GM23248 (cell line): ENCODE results near the gene SLC4A1AP.

Experiments
- EZH2 ChIP-seq: fragments of 200-600 bp; sonication (generic); IDR thresholded peaks from 2 replicates; pipeline ENCODE4 v1.6.1; 2018; ENCODE audit warnings: antibody characterized with exemption, mild to moderate bottlenecking; ENCODE audit not compliant: insufficient read depth, poor library complexity, severe bottlenecking
- EZH2phosphoT487 ChIP-seq: fragments of 200-600 bp; sonication (generic); IDR thresholded peaks from 2 replicates; pipeline ENCODE4 v1.6.1; 2018; ENCODE audit warnings: antibody characterized with exemption, moderate library complexity, mild to moderate bottlenecking, low read depth; ENCODE audit not compliant: insufficient read depth

DNA sequence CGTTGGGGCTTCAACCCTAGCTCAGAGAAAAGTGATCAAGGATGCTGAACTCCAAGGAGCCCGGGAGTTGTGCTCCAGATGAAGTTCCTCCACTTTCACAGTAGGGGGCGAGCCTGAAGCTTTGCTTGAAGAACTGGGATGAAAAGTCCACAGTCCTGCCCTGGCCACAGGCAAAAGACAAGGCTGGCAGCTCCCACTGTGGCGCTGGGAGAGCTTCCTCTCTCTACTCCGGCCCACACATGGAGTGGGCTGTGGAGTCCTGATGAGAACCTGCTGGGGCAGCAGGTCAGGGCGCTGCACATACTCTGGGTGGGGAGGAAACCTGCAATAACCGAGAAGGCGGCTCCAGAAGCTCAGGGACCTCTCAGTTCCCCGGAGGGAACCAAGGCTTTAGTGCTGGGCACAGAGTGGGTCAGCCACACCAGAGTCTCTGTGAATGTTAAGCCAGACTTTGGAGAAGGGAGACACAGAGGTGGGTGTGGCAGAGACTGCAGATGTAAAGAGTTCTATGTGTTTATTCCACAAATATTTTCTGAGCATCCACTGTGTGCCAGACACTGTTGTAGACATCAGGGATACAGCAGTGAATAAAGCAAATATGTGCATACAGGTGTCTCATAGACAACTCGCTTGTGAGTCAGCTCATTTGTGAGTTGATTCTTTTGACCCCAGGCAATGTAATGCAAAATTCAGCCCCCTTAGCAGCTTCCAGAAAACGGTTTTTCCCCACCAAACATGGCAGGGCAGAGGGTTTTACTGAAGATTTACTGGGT lies 59.9 kb downstream of the SLC4A1AP start:
- TF ChIP-seq EZH2phosphoT487 (no peak), EZH2 (no peak)
